HEK293 (cell line): ENCODE results near the gene PARL.

ENCODE experiments used
- PBX3 ChIP-seq: sonication (generic); formaldehyde crosslinking; IDR thresholded peaks from 2 replicates; pipeline ENCODE4 v1.8.1; 2022; ENCODE audit warnings: mild to moderate bottlenecking, moderate library complexity, missing genetic modification reagents
- TRIM28 ChIP-seq: IDR thresholded peaks from 2 replicates; pipeline ENCODE4 v1.6.1; 2011; ENCODE audit warnings: low read length, control low read depth, borderline replicate concordance
- ZNF140 ChIP-seq: fragments of 450-650 bp; formaldehyde crosslinking; IDR thresholded peaks from 2 replicates; pipeline ENCODE4 v1.5.1; 2016; ENCODE audit warnings: missing biosample characterization, missing genetic modification characterization
- ZNF146 ChIP-seq: fragments of 450-650 bp; formaldehyde crosslinking; IDR thresholded peaks from 2 replicates; pipeline ENCODE4 v1.5.1; 2016; ENCODE audit warnings: missing biosample characterization, missing genetic modification characterization
- ZNF324 ChIP-seq: fragments of 450-650 bp; formaldehyde crosslinking; IDR thresholded peaks from 2 replicates; pipeline ENCODE4 v1.5.1; 2016; ENCODE audit warnings: missing biosample characterization, missing genetic modification characterization
- ZNF692 ChIP-seq: fragments of 450-650 bp; formaldehyde crosslinking; IDR thresholded peaks from 2 replicates; pipeline ENCODE4 v1.5.1; 2016; ENCODE audit warnings: missing biosample characterization, missing genetic modification characterization
- ZNF707 ChIP-seq: fragments of 450-650 bp; formaldehyde crosslinking; IDR thresholded peaks from 2 replicates; pipeline ENCODE4 v1.5.1; 2016; ENCODE audit warnings: missing biosample characterization, missing genetic modification characterization
- ZNF76 ChIP-seq: fragments of 450-650 bp; formaldehyde crosslinking; IDR thresholded peaks from 2 replicates; pipeline ENCODE4; 2016; ENCODE audit warnings: low read depth, missing biosample characterization, missing genetic modification characterization, borderline replicate concordance
- ZNF830 ChIP-seq: fragments of 450-650 bp; IDR thresholded peaks from 2 replicates; pipeline ENCODE4 v1.5.0; 2018; ENCODE audit warnings: missing biosample characterization, missing genetic modification characterization, low read depth, mild to moderate bottlenecking, moderate library complexity
- TF ChIP-seq, protein P1 (sequence below): fragments of 450-650 bp; formaldehyde crosslinking; IDR thresholded peaks from 2 replicates; pipeline ENCODE4 v1.5.1; 2016; ENCODE audit warnings: missing biosample characterization, missing genetic modification characterization
- TF ChIP-seq, protein P2 (sequence below): fragments of 450-650 bp; formaldehyde crosslinking; IDR thresholded peaks from 2 replicates; pipeline ENCODE4 v1.5.1; 2017; ENCODE audit warnings: missing biosample characterization, missing genetic modification characterization

- TF ChIP-seq, protein P1, sequence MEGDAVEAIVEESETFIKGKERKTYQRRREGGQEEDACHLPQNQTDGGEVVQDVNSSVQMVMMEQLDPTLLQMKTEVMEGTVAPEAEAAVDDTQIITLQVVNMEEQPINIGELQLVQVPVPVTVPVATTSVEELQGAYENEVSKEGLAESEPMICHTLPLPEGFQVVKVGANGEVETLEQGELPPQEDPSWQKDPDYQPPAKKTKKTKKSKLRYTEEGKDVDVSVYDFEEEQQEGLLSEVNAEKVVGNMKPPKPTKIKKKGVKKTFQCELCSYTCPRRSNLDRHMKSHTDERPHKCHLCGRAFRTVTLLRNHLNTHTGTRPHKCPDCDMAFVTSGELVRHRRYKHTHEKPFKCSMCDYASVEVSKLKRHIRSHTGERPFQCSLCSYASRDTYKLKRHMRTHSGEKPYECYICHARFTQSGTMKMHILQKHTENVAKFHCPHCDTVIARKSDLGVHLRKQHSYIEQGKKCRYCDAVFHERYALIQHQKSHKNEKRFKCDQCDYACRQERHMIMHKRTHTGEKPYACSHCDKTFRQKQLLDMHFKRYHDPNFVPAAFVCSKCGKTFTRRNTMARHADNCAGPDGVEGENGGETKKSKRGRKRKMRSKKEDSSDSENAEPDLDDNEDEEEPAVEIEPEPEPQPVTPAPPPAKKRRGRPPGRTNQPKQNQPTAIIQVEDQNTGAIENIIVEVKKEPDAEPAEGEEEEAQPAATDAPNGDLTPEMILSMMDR (tag by site-specific recombination) = no peak
- TF ChIP-seq ZNF707 (tag by site-specific recombination) = no peak
- no peak for TF ChIP-seq PBX3 (CRISPR knock-in tag)
- TF ChIP-seq ZNF146 = no peak
- no peak for TF ChIP-seq ZNF76 (tag by site-specific recombination)
- TF ChIP-seq ZNF830 (tag by site-specific recombination) = no peak
- TF ChIP-seq ZNF140 (tag by site-specific recombination) = no peak
- TF ChIP-seq ZNF692 (tag by site-specific recombination) = no peak
- TF ChIP-seq, protein P2, sequence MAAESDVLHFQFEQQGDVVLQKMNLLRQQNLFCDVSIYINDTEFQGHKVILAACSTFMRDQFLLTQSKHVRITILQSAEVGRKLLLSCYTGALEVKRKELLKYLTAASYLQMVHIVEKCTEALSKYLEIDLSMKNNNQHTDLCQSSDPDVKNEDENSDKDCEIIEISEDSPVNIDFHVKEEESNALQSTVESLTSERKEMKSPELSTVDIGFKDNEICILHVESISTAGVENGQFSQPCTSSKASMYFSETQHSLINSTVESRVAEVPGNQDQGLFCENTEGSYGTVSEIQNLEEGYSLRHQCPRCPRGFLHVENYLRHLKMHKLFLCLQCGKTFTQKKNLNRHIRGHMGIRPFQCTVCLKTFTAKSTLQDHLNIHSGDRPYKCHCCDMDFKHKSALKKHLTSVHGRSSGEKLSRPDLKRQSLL = no peak
- no peak for TF ChIP-seq ZNF324 (tag by site-specific recombination)
- no peak for TF ChIP-seq TRIM28
These were observed 39.6 kb downstream of the PARL start for GRCh38 chr3:183845090-183845489.
